H9 (cell line): ENCODE measurements around the gene JMJD7. TPM values are rescaled to one million over a fixed set of nuclear protein-coding genes. Genes with fewer than 3 reads are reported as not detected.

ENCODE experiments used
- DNase-seq: peaks from one replicate; pipeline ENCODE4 v3.0.0-alpha.2; 2017
- H2AFZ ChIP-seq: one replicate; pipeline ENCODE4 v1.6.1; 2013; ENCODE audit warnings: mild to moderate bottlenecking, low read length, control low read depth, moderate library complexity
- H2AK5ac ChIP-seq: 2 replicates; pipeline ENCODE4 v1.6.1; 2013; ENCODE audit warnings: low read length, control low read depth, mixed read lengths; ENCODE audit not compliant: insufficient read length
- H2BK120ac ChIP-seq: one replicate; pipeline ENCODE4 v1.6.1; 2013; ENCODE audit warnings: low read depth, mild to moderate bottlenecking, low read length, control low read depth, inconsistent platforms; ENCODE audit not compliant: poor library complexity, severe bottlenecking
- H2BK12ac ChIP-seq: 2 replicates; pipeline ENCODE4 v1.6.1; 2013; ENCODE audit warnings: low read length, control low read depth, mixed read lengths, low read depth; ENCODE audit not compliant: insufficient read length
- H2BK15ac ChIP-seq: 2 replicates; pipeline ENCODE4 v1.6.1; 2013; ENCODE audit warnings: low read depth, low read length, control low read depth
- H2BK20ac ChIP-seq: one replicate; pipeline ENCODE4 v1.6.1; 2013; ENCODE audit warnings: low read depth, mild to moderate bottlenecking, low read length, control low read depth, inconsistent platforms; ENCODE audit not compliant: poor library complexity, severe bottlenecking
- H2BK5ac ChIP-seq: 2 replicates; pipeline ENCODE4 v1.6.1; 2013; ENCODE audit warnings: low read length, control low read depth, mixed read lengths; ENCODE audit not compliant: insufficient read length
- H3K14ac ChIP-seq: 2 replicates; pipeline ENCODE4 v1.6.1; 2013; ENCODE audit warnings: low read length, control low read depth; ENCODE audit not compliant: insufficient read depth
- H3K18ac ChIP-seq: 2 replicates; pipeline ENCODE4 v1.6.1; 2013; ENCODE audit warnings: low read depth, mild to moderate bottlenecking, mixed read lengths, low read length, control low read depth; ENCODE audit not compliant: insufficient read length
- H3K23ac ChIP-seq: 2 replicates; pipeline ENCODE4 v1.6.1; 2013; ENCODE audit warnings: low read length, control low read depth, mixed read lengths, low read depth; ENCODE audit not compliant: insufficient read length
- H3K23me2 ChIP-seq: 2 replicates; pipeline ENCODE4 v1.6.1; 2013; ENCODE audit warnings: low read depth, mild to moderate bottlenecking, mixed read lengths, low read length, control low read depth; ENCODE audit not compliant: insufficient read length, poor library complexity, severe bottlenecking
- H3K27ac ChIP-seq: 2 replicates; pipeline ENCODE4 v1.5.1; 2013; ENCODE audit warnings: low read length, control low read depth, mixed read lengths, low read depth; ENCODE audit not compliant: insufficient read length
- H3K27me3 ChIP-seq: 2 replicates; pipeline ENCODE4 v1.6.1; 2013; ENCODE audit warnings: low read length, control low read depth, inconsistent platforms; ENCODE audit not compliant: insufficient read depth
- H3K4ac ChIP-seq: 2 replicates; pipeline ENCODE4 v1.6.1; 2013; ENCODE audit warnings: low read depth, mild to moderate bottlenecking, control low read depth, inconsistent platforms, low read length, moderate library complexity
- H3K4me1 ChIP-seq: 2 replicates; pipeline ENCODE4 v1.6.1; 2013; ENCODE audit warnings: low read length, control low read depth, inconsistent platforms; ENCODE audit not compliant: insufficient read depth
- H3K4me2 ChIP-seq: 2 replicates; pipeline ENCODE4 v1.6.1; 2013; ENCODE audit warnings: low read length, control low read depth, mixed read lengths; ENCODE audit not compliant: insufficient read length, insufficient read depth
- H3K56ac ChIP-seq: 2 replicates; pipeline ENCODE4 v1.6.1; 2013; ENCODE audit warnings: low read depth, mild to moderate bottlenecking, mixed read lengths, low read length, control low read depth; ENCODE audit not compliant: insufficient read length
- H3K79me1 ChIP-seq: 2 replicates; pipeline ENCODE4 v1.6.1; 2013; ENCODE audit warnings: low read depth, mild to moderate bottlenecking, moderate library complexity, low read length, control low read depth, inconsistent platforms; ENCODE audit not compliant: insufficient read depth, poor library complexity, severe bottlenecking
- H3K79me2 ChIP-seq: 2 replicates; pipeline ENCODE4 v1.6.1; 2013; ENCODE audit warnings: low read length, control low read depth, inconsistent platforms; ENCODE audit not compliant: insufficient read depth
- H3K9ac ChIP-seq: 2 replicates; pipeline ENCODE4 v1.6.1; 2013; ENCODE audit warnings: low read length, control low read depth, mixed read lengths; ENCODE audit not compliant: insufficient read length; ENCODE audit errors: extremely low read depth
- H3K9me3 ChIP-seq: one replicate; pipeline ENCODE4 v1.6.1; 2013; ENCODE audit warnings: low read depth, low read length, inconsistent platforms; ENCODE audit not compliant: control insufficient read depth
- H3T11ph ChIP-seq: one replicate; pipeline ENCODE4 v1.6.1; 2013; ENCODE audit warnings: mild to moderate bottlenecking, low read length, control low read depth, inconsistent platforms
- H4K20me1 ChIP-seq: one replicate; pipeline ENCODE4 v1.6.1; 2013; ENCODE audit not compliant: control insufficient read depth, insufficient read length, insufficient read depth
- H4K5ac ChIP-seq: 2 replicates; pipeline ENCODE4 v1.6.1; 2013; ENCODE audit warnings: low read depth, mild to moderate bottlenecking, mixed read lengths, low read length, control low read depth; ENCODE audit not compliant: insufficient read length
- H4K8ac ChIP-seq: replicated peaks from 2 replicates; pipeline ENCODE4 v1.6.1; 2013; ENCODE audit warnings: low read length, control low read depth, mixed read lengths, low read depth; ENCODE audit not compliant: insufficient read length
- H4K91ac ChIP-seq: 2 replicates; pipeline ENCODE4 v1.6.1; 2013; ENCODE audit warnings: low read depth, mild to moderate bottlenecking, moderate library complexity, mixed read lengths, low read length, control low read depth; ENCODE audit not compliant: insufficient read length
- H3K27ac Mint-ChIP-seq, 3 experiments: 2 replicates in 2 of 3; 3 replicates in 1 of 3; pipeline ENCODE4 v1.8.0; 2020 to 2021; ENCODE audit warnings: mixed read lengths in 3 of 3, mild to moderate bottlenecking in 1 of 3, moderate library complexity in 1 of 3
- H3K27me3 Mint-ChIP-seq: 2 replicates; pipeline ENCODE4 v1.8.0; 2021; ENCODE audit warnings: low read depth, mild to moderate bottlenecking, moderate library complexity, mixed read lengths
- H3K36me3 Mint-ChIP-seq, 3 experiments: 2 replicates in 2 of 3; 3 replicates in 1 of 3; pipeline ENCODE4 v1.8.0; 2020 to 2021; ENCODE audit warnings: low read depth in 3 of 3, mixed read lengths in 3 of 3; ENCODE audit not compliant: insufficient read depth in 1 of 3
- H3K4me1 Mint-ChIP-seq, 2 experiments: 2 replicates each; pipeline ENCODE4 v1.8.0; 2020; ENCODE audit warnings: mixed read lengths in 2 of 2
- H3K4me3 Mint-ChIP-seq, 2 experiments: 2 replicates in 1 of 2; 3 replicates in 1 of 2; pipeline ENCODE4 v1.8.0; 2020 to 2021; ENCODE audit warnings: mild to moderate bottlenecking in 2 of 2, mixed read lengths in 2 of 2, moderate library complexity in 1 of 2
- H3K9me3 Mint-ChIP-seq, 2 experiments: 2 replicates in 1 of 2; 3 replicates in 1 of 2; pipeline ENCODE4 v1.8.0; 2020; ENCODE audit warnings: mild to moderate bottlenecking in 2 of 2, mixed read lengths in 2 of 2, moderate library complexity in 1 of 2
- CTCF ChIP-seq: fragments of 200-600 bp; sonication (generic); conservative IDR thresholded peaks from 3 replicates; pipeline ENCODE4 v1.8.0; 2021; ENCODE audit warnings: antibody characterized with exemption, mild to moderate bottlenecking
- WGBS: extraction: QIAGEN DNeasy Blood & Tissue Kit; methylation state at CpG from one replicate; pipeline ENCODE4 v1.1.7; 2013; ENCODE audit warnings: missing lambda C conversion rate, low lambda C conversion rate, mixed read lengths; ENCODE audit not compliant: insufficient read length; ENCODE audit errors: extremely low coverage; 5-methylcytosine and 5-hydroxymethylcytosine counted together
- total RNA-seq: library from RNA; stranded (reverse); gene quantifications from 2 replicates; pipeline ENCODE4 v1.2.1, GENCODE V29; 2021

The JMJD7 gene
- total RNA-seq, 1 experiment from 2014 or later, result 13.3 TPM

- Histone ChIP-seq H2AK5ac (no peak overlapping the region), H4K5ac (no peak overlapping the region), H3K18ac (no peak overlapping the region), H3K56ac (no peak overlapping the region), H2BK12ac (no peak overlapping the region), H3K9ac (no peak overlapping the region), H3K23me2 (peaks cover 3% of the 10 kb centered on the region), H4K20me1 (no peaks in the 10 kb centered on the region), H2BK20ac (no peak overlapping the region), H3K27ac (no peak overlapping the region), H4K8ac (no peak overlapping the region), H3K27me3 (no peaks in the 10 kb centered on the region), H3T11ph (no peak overlapping the region), H3K79me1 (no peaks in the 10 kb centered on the region), H2BK5ac (no peak overlapping the region), H3K79me2 (no peaks in the 10 kb centered on the region), H3K4me1 (peaks cover 11% of the 10 kb centered on the region), H4K91ac (no peak overlapping the region), H3K23ac (no peak overlapping the region), H3K4me2 (no peak overlapping the region), H3K4ac (no peak overlapping the region), H2BK15ac (no peak overlapping the region), H2BK120ac (no peak overlapping the region), H3K14ac (no peak overlapping the region), H2AFZ (no peak overlapping the region), H3K9me3 (no peaks in the 10 kb centered on the region)
- Mint-ChIP-seq H3K27me3 (no peaks in the 10 kb centered on the region; the same call in none of the 2 replicates), H3K36me3 (peaks cover 0 to 2% (median 0%) of the 10 kb centered on the region in 3 experiments; a peak in 1 of 7 replicates), H3K4me1 (peaks cover 56 to 62% of the 10 kb centered on the region in 2 experiments), H3K27ac (peak overlapping the region in 1 of 3 experiments; percentile 10; a peak in 1 of 7 replicates), H3K4me3 (no peak overlapping the region), H3K9me3 (no peaks in the 10 kb centered on the region)
- no peak for DNase-seq
- no CpG with 5 or more reads among the region's 2 CpGs for WGBS
- no peak for TF ChIP-seq CTCF
These were observed 47.6 kb upstream of the JMJD7 start for GRCh38 chr15:41780266-41780665.
